AG10803 (cell line): Measurements from ENCODE around the gene OSGEPL1.
"Not testable (repeated sequence)": the region's sequence is repeated elsewhere in the genome, so short reads cannot be mapped to it uniquely, and the experiment has no call there.

Source experiments
- DNase-seq: peaks from one replicate; pipeline ENCODE4 v3.0.0; 2010; ENCODE audit warnings: low read depth
- H3K4me3 ChIP-seq: 2 replicates; pipeline ENCODE4 v1.5.1; 2011; ENCODE audit warnings: mild to moderate bottlenecking, low read length, control low read depth
- TF ChIP-seq, protein P1 (sequence below): conservative IDR thresholded peaks from 2 replicates; pipeline ENCODE4 v1.5.1; 2011; ENCODE audit warnings: mild to moderate bottlenecking, low read length, control low read depth, inconsistent platforms

The OSGEPL1 gene

GRCh38 chr2:189729430-189729829 is 33.2 kb downstream of the OSGEPL1 start:
- H3K4me3 ChIP-seq = no peak overlapping the region
- TF ChIP-seq, protein P1, sequence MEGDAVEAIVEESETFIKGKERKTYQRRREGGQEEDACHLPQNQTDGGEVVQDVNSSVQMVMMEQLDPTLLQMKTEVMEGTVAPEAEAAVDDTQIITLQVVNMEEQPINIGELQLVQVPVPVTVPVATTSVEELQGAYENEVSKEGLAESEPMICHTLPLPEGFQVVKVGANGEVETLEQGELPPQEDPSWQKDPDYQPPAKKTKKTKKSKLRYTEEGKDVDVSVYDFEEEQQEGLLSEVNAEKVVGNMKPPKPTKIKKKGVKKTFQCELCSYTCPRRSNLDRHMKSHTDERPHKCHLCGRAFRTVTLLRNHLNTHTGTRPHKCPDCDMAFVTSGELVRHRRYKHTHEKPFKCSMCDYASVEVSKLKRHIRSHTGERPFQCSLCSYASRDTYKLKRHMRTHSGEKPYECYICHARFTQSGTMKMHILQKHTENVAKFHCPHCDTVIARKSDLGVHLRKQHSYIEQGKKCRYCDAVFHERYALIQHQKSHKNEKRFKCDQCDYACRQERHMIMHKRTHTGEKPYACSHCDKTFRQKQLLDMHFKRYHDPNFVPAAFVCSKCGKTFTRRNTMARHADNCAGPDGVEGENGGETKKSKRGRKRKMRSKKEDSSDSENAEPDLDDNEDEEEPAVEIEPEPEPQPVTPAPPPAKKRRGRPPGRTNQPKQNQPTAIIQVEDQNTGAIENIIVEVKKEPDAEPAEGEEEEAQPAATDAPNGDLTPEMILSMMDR = no peak
- DNase-seq = no peak

GRCh38 chr2:189726849-189727248 is 35.7 kb downstream of the OSGEPL1 start:
- no peak for DNase-seq
- TF ChIP-seq, protein P1 = no peak
- H3K4me3 ChIP-seq = no peak overlapping the region

DNA sequence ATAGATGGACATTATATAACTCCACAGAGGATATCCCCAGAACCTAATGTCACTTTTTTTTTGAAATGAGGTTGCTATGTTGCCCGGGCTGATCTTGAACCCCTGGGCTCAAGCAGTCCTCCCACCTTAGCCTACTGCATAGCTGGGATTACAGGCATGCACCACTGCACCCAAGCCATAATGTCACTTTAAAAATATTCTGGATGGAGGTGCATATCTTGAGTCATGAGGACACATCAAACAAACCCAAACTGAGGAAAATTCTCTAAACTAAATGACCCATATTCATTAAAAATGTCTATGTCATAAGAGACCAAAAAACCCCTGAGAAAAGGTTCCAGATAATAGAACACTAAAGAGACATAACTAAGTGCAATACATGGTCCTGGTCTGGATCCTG is 36.3 kb downstream of the OSGEPL1 start:
- H3K4me3 ChIP-seq = no peak overlapping the region
- DNase-seq = no peak
- TF ChIP-seq, protein P1 = no peak

GRCh38 chr2:189723192-189723591 is 39.4 kb downstream of the OSGEPL1 start:
- H3K4me3 ChIP-seq = no peak overlapping the region
- TF ChIP-seq, protein P1 = no peak
- no peak for DNase-seq

DNA sequence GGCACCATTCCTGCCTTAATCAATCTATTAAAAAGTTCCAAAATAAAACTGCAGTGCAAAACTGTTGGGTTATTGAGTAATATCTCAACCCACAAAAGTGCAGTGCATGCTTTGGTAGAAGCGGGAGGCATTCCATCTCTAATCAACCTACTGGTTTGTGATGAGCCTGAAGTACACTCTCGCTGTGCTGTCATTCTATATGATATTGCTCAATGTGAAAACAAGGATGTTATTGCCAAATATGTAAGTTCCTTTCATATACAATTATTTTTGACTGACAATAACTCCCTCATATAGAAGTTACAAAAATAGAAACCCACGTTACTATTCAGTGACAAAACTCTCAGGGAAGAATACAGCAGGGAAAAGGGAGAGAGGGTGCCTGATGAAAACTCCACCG is 43.0 kb downstream of the OSGEPL1 start:
- no peak overlapping the region for H3K4me3 ChIP-seq
- TF ChIP-seq, protein P1 = no peak
- DNase-seq = no peak

- H3K4me3 ChIP-seq = not testable (repeated sequence)
Measured at GRCh38 chr2:189717593-189717992, 45.0 kb downstream of the OSGEPL1 start.

DNA sequence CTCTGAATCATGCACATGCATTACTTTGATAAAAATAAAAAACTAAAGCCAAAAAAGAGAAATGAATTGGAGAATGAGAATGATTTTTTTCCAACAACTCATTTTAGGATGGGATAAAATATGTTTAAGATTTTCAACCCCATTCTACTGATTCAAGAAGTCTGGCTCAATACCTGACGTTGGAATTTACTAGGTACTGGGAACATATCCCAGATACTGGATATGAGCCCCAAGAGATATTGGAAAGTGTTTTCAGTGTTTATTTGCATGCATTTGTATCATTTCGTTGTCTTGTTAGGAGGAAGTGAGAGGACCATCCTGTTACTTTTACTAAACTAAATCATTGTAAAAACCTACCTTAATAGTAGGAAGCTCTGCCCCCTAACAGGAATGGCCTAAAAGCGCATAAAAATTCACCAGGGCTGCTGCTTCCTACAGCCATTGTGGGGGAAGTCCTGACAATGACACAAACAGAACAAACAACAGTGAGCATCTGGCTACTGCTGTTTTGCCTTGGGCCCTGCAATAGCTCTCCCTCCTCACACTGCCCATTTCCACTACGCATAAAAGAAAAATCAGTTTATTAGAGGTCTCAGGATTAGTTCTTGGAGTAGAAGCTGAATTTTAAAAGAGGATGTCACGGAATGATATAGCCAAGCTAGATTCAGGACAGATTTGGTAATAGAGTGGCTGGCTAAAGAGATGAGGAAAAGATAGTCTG is 52.9 kb downstream of the OSGEPL1 start:
- TF ChIP-seq, protein P1 = no peak
- H3K4me3 ChIP-seq = no peak overlapping the region
- no peak for DNase-seq

More at GRCh38 chr2:189717593-189717992, 45.0 kb downstream of the OSGEPL1 start:
- DNase-seq = not testable (repeated sequence)
